Measurements from ENCODE around the gene SERPINB13. TPM values are rescaled to one million over a fixed set of nuclear protein-coding genes. Genes with fewer than 3 reads are reported as not detected.

Gene SERPINB13
- total RNA-seq, 1 donor from 2014 or later = not detected

- no peak for DNase-seq (ENCODE audit: low read depth, low spot score)
These were observed 59.8 kb downstream of the SERPINB13 start for GRCh38 chr18:63646936-63647335.

GRCh38 chr18:63648241-63648640 is 61.1 kb downstream of the SERPINB13 start:
- no peak for DNase-seq (ENCODE audit: low read depth, low spot score)

Other genes starting within 250 kb of the SERPINB13 start
- 17.6 and 29.5 TPM in 2 replicates for gene KDSR, start 220.1 kb upstream of the SERPINB13 start, total RNA-seq
- 47.7 and 52.1 TPM in 2 replicates for gene VPS4B, start 164.9 kb upstream of the SERPINB13 start, total RNA-seq
- gene SERPINB5, start 110.4 kb upstream of the SERPINB13 start, total RNA-seq = 0.07 and 0.14 TPM in 2 replicates
- not detected in 2 replicates for gene SERPINB12, start 45.0 kb upstream of the SERPINB13 start, total RNA-seq
- gene SERPINB4, start 56.9 kb downstream of the SERPINB13 start, total RNA-seq = not detected in 2 replicates
- not detected in 2 replicates for gene SERPINB3, start 74.5 kb downstream of the SERPINB13 start, total RNA-seq
- gene SERPINB11, start 115.6 kb downstream of the SERPINB13 start, total RNA-seq = not detected in 2 replicates
- not detected in 2 replicates for gene SERPINB7, start 188.1 kb downstream of the SERPINB13 start, total RNA-seq

Measured in pulmonary artery endothelial cell (primary cell).